C4-2B (cell line): ENCODE data around the gene SPG7.

ENCODE experiments used
- CTCF ChIP-seq: fragments of 450-650 bp; conservative IDR thresholded peaks from 2 replicates; pipeline ENCODE4 v1.5.1; 2017; ENCODE audit warnings: mild to moderate bottlenecking
- ZFX ChIP-seq: fragments of 450-650 bp; IDR thresholded peaks from 2 replicates; pipeline ENCODE4 v1.6.1; 2017

- TF ChIP-seq CTCF (no peak; the same call in 1 of the 2 replicates), ZFX (no peak)
Observed at GRCh38 chr16:89489040-89489897, 18.9 kb upstream of the SPG7 start.
